ENCODE results near the gene ERRFI1.
"Not testable (repeated sequence)": the region's sequence is repeated elsewhere in the genome, so short reads cannot be mapped to it uniquely, and the experiment has no call there.

ERRFI1 gene

GRCh38 chr1:8026153-8026975, at the start of gene ERRFI1:
Gene ERRFI1 (minus strand): TSS chr1:8026309. CDS start chr1:8015619, 10,690 bp downstream.
- DNase-seq (ENCODE audit: low read depth), result peak; percentile 72

- DNase-seq (ENCODE audit: low read depth), result no peak
Observed at GRCh38 chr1:8075511-8076051, 49.5 kb upstream of the ERRFI1 start.

- DNase-seq (ENCODE audit: low read depth), result no peak
Observed at GRCh38 chr1:8073112-8073855, 47.2 kb upstream of the ERRFI1 start.

GRCh38 chr1:8070381-8070811, 44.3 kb upstream of the ERRFI1 start:
- no peak for DNase-seq (ENCODE audit: low read depth)

GRCh38 chr1:8069614-8070320, 43.7 kb upstream of the ERRFI1 start:
- not testable (repeated sequence) for DNase-seq (ENCODE audit: low read depth)

- no peak for DNase-seq (ENCODE audit: low read depth)
Observed at GRCh38 chr1:8065369-8065768, 39.3 kb upstream of the ERRFI1 start.

GRCh38 chr1:8063298-8064036, 37.4 kb upstream of the ERRFI1 start:
- no peak for DNase-seq (ENCODE audit: low read depth)

GRCh38 chr1:8062861-8063260, 36.8 kb upstream of the ERRFI1 start:
- DNase-seq (ENCODE audit: low read depth), result no peak

- DNase-seq (ENCODE audit: low read depth), result no peak
Observed at GRCh38 chr1:8061673-8062386, 35.7 kb upstream of the ERRFI1 start.

GRCh38 chr1:8061210-8061609, 35.1 kb upstream of the ERRFI1 start:
- DNase-seq (ENCODE audit: low read depth), result no peak

GRCh38 chr1:8059161-8059622, 33.1 kb upstream of the ERRFI1 start:
- no peak for DNase-seq (ENCODE audit: low read depth)

- DNase-seq (ENCODE audit: low read depth), result not testable (repeated sequence)
Observed at GRCh38 chr1:8057779-8058178, 31.7 kb upstream of the ERRFI1 start.

GRCh38 chr1:8055973-8056372, 29.9 kb upstream of the ERRFI1 start:
- DNase-seq (ENCODE audit: low read depth), result no peak

- DNase-seq (ENCODE audit: low read depth), result no peak
Observed at GRCh38 chr1:8053878-8054567, 27.9 kb upstream of the ERRFI1 start.

GRCh38 chr1:8051650-8052049, 25.5 kb upstream of the ERRFI1 start:
- no peak for DNase-seq (ENCODE audit: low read depth)

- DNase-seq (ENCODE audit: low read depth), result not testable (repeated sequence)
Observed at GRCh38 chr1:8049229-8049628, 23.1 kb upstream of the ERRFI1 start.

GRCh38 chr1:8047686-8048445, 21.8 kb upstream of the ERRFI1 start:
- DNase-seq (ENCODE audit: low read depth), result no peak

- DNase-seq (ENCODE audit: low read depth), result no peak
Observed at GRCh38 chr1:8047112-8047511, 21.0 kb upstream of the ERRFI1 start.

- no peak for DNase-seq (ENCODE audit: low read depth)
Observed at GRCh38 chr1:8046391-8046790, 20.3 kb upstream of the ERRFI1 start.

Data from stimulated activated CD8-positive, alpha-beta memory T cell treated with anti-CD3 and anti-CD28 coated beads, Interleukin-7, amount 100 ng/mL, for 24 hours (primary cell).